Prostate gland (tissue), 2 donors: ENCODE results near the gene MGAT5.

ENCODE experiments used
- POLR2AphosphoS5 ChIP-seq: sonication (generic); formaldehyde crosslinking; IDR thresholded peaks from one replicate; pipeline ENCODE4 v1.6.1; 2017; ENCODE audit warnings: antibody characterized with exemption
- TF ChIP-seq, protein P1 (sequence below), 4 experiments: fragments of 200-600 bp in 2 of 4; fragments of 450-650 bp in 2 of 4; sonication (generic) in 2 of 4; IDR thresholded peaks; 1 replicate in 3 of 4; 2 replicates in 1 of 4; pipeline ENCODE4 v1.5.1; 2016 to 2019; ENCODE audit warnings: antibody characterized with exemption in 4 of 4, mild to moderate bottlenecking in 2 of 4, moderate library complexity in 2 of 4

DNA sequence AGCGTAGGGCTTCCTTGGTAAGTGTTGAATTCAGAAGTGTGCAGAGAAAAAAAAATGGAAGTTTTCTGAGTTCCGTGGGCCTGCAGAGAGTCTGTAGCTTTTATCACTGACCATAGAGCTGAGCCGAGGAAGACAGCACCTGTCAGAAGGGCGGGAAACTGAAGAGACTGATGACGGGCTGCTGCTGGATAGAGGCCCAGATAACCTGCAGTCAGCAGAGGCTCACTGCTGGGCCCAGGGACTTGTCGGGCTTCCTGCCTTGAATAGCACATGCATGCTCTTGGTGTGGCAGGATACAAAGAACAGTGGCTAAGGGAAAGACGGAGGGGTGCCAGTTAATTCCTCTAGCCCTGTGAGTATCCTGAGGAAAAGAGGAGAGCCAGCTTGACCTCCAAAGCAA, 166.4 kb downstream of the MGAT5 start:
- TF ChIP-seq POLR2AphosphoS5: no peak
- TF ChIP-seq, protein P1, sequence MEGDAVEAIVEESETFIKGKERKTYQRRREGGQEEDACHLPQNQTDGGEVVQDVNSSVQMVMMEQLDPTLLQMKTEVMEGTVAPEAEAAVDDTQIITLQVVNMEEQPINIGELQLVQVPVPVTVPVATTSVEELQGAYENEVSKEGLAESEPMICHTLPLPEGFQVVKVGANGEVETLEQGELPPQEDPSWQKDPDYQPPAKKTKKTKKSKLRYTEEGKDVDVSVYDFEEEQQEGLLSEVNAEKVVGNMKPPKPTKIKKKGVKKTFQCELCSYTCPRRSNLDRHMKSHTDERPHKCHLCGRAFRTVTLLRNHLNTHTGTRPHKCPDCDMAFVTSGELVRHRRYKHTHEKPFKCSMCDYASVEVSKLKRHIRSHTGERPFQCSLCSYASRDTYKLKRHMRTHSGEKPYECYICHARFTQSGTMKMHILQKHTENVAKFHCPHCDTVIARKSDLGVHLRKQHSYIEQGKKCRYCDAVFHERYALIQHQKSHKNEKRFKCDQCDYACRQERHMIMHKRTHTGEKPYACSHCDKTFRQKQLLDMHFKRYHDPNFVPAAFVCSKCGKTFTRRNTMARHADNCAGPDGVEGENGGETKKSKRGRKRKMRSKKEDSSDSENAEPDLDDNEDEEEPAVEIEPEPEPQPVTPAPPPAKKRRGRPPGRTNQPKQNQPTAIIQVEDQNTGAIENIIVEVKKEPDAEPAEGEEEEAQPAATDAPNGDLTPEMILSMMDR (IDR thresholded peaks at IDR 0.05): no peak
